Right lobe of liver (tissue), 4 donors: Measurements from ENCODE around the gene INO80B.

Source experiments
- POLR2A ChIP-seq: fragments of 450-650 bp; IDR thresholded peaks from one replicate; pipeline ENCODE4 v1.6.1; 2017; ENCODE audit warnings: antibody characterized with exemption, mild to moderate bottlenecking
- TF ChIP-seq, protein P1 (sequence below), 4 donors: fragments of 200-600 bp in 3 of 4; fragments of 450-650 bp in 1 of 4; IDR thresholded peaks; one replicate each; pipeline versions ENCODE4 v1.5.1 to v1.8.0; 2016 to 2022; ENCODE audit warnings: antibody characterized with exemption in 4 of 4, mild to moderate bottlenecking in 2 of 4
- donor health status: DM: no; HTN: no; CAD: no.
- donor health status: DM: no; HTN: no; CAD: no.
- donor health status: DM: no; HTN: yes; CAD: no.

GRCh38 chr2:74458132-74458937 lies 3.4 kb downstream of the INO80B start, which contains the start of gene WBP1:
- peak; percentile 49 for TF ChIP-seq POLR2A
- TF ChIP-seq, protein P1, sequence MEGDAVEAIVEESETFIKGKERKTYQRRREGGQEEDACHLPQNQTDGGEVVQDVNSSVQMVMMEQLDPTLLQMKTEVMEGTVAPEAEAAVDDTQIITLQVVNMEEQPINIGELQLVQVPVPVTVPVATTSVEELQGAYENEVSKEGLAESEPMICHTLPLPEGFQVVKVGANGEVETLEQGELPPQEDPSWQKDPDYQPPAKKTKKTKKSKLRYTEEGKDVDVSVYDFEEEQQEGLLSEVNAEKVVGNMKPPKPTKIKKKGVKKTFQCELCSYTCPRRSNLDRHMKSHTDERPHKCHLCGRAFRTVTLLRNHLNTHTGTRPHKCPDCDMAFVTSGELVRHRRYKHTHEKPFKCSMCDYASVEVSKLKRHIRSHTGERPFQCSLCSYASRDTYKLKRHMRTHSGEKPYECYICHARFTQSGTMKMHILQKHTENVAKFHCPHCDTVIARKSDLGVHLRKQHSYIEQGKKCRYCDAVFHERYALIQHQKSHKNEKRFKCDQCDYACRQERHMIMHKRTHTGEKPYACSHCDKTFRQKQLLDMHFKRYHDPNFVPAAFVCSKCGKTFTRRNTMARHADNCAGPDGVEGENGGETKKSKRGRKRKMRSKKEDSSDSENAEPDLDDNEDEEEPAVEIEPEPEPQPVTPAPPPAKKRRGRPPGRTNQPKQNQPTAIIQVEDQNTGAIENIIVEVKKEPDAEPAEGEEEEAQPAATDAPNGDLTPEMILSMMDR (IDR thresholded peaks at IDR 0.05) = no peak
